HepG2 (cell line): ENCODE results near the gene OPRL1. TPM values are rescaled to one million over a fixed set of nuclear protein-coding genes. Genes with fewer than 3 reads are reported as not detected.
A peak's percentile ranks its signal among the peaks of the same experiment; 100 is the strongest.

Source experiments
- DR1 ChIP-seq: sonication (generic); formaldehyde crosslinking; IDR thresholded peaks from 2 replicates; pipeline ENCODE4 v1.8.0; 2021; ENCODE audit warnings: mild to moderate bottlenecking, missing genetic modification reagents, inconsistent platforms
- FOXA1 ChIP-seq, 2 experiments: fragments of 450-650 bp in 1 of 2; sonication (generic) in 1 of 2; formaldehyde crosslinking in 1 of 2; IDR thresholded peaks; 2 replicates each; pipeline versions ENCODE4 v1.4.0 to v1.6.1; 2016 to 2020; ENCODE audit warnings: missing genetic modification reagents in 1 of 2
- GLMP ChIP-seq: sonication (generic); formaldehyde crosslinking; IDR thresholded peaks from 2 replicates; pipeline ENCODE4 v1.9.0; 2021; ENCODE audit warnings: missing genetic modification reagents, mild to moderate bottlenecking, borderline replicate concordance
- HMG20A ChIP-seq: IDR thresholded peaks from 2 replicates; pipeline ENCODE4 v1.6.1; 2016; ENCODE audit warnings: borderline replicate concordance
- IRF2 ChIP-seq: IDR thresholded peaks from 2 replicates; pipeline ENCODE4 v1.6.1; 2018; ENCODE audit warnings: missing genetic modification reagents, missing compliant biosample characterization
- KMT2A ChIP-seq: sonication (generic); formaldehyde crosslinking; IDR thresholded peaks from 2 replicates; pipeline ENCODE4 v1.4.0; 2020; ENCODE audit warnings: missing genetic modification reagents
- MYPOP ChIP-seq: sonication (generic); formaldehyde crosslinking; IDR thresholded peaks from 2 replicates; pipeline ENCODE4 v1.8.1; 2023; ENCODE audit warnings: mild to moderate bottlenecking, moderate library complexity, missing genetic modification reagents
- NFATC3 ChIP-seq: sonication (generic); formaldehyde crosslinking; IDR thresholded peaks from 2 replicates; pipeline ENCODE4 v1.5.1; 2020; ENCODE audit warnings: mild to moderate bottlenecking, missing genetic modification reagents
- SNAPC2 ChIP-seq: sonication (generic); formaldehyde crosslinking; IDR thresholded peaks from 2 replicates; pipeline ENCODE4 v1.8.1; 2022; ENCODE audit warnings: mild to moderate bottlenecking, missing genetic modification reagents
- SNRNP70 ChIP-seq: fragments of 200-400 bp; formaldehyde crosslinking; IDR thresholded peaks from 2 replicates; pipeline ENCODE4 v1.6.1; 2017; ENCODE audit warnings: mild to moderate bottlenecking, low read depth, low read length, moderate library complexity
- SOX13 ChIP-seq, 3 experiments: fragments of 450-650 bp in 1 of 3; sonication (generic) in 1 of 3; formaldehyde crosslinking in 1 of 3; IDR thresholded peaks in 2 of 3; conservative IDR thresholded peaks in 1 of 3; 2 replicates each; pipeline versions ENCODE4 v1.5.0 to v1.6.1; 2016 to 2020; ENCODE audit warnings: antibody characterized with exemption in 1 of 3, mild to moderate bottlenecking in 1 of 3, missing compliant biosample characterization in 1 of 3, missing genetic modification reagents in 1 of 3, moderate library complexity in 1 of 3
- U2AF2 ChIP-seq: fragments of 200-400 bp; formaldehyde crosslinking; IDR thresholded peaks from 2 replicates; pipeline ENCODE4 v1.6.1; 2017; ENCODE audit warnings: low read depth, mild to moderate bottlenecking, low read length
- ZBTB3 ChIP-seq: sonication (generic); formaldehyde crosslinking; IDR thresholded peaks from 2 replicates; pipeline ENCODE4 v1.4.0; 2020; ENCODE audit warnings: low read depth, mild to moderate bottlenecking, moderate library complexity, missing genetic modification reagents, borderline replicate concordance
- ZFX ChIP-seq: sonication (generic); formaldehyde crosslinking; IDR thresholded peaks from 2 replicates; pipeline ENCODE4 v1.4.0; 2020; ENCODE audit warnings: mild to moderate bottlenecking, low read depth, missing genetic modification reagents, moderate library complexity
- ZGPAT ChIP-seq: IDR thresholded peaks from 2 replicates; pipeline ENCODE4 v1.6.1; 2016; ENCODE audit warnings: mild to moderate bottlenecking
- ZKSCAN8 ChIP-seq: IDR thresholded peaks from 2 replicates; pipeline ENCODE4 v1.6.1; 2016; ENCODE audit warnings: borderline replicate concordance, missing genetic modification reagents, missing compliant biosample characterization
- ZNF235 ChIP-seq: sonication (generic); formaldehyde crosslinking; IDR thresholded peaks from 2 replicates; pipeline ENCODE4 v1.8.1; 2023; ENCODE audit warnings: mild to moderate bottlenecking, missing genetic modification reagents, borderline replicate concordance
- ZNF260 ChIP-seq: sonication (generic); formaldehyde crosslinking; IDR thresholded peaks from 2 replicates; pipeline ENCODE4 v1.4.0; 2020; ENCODE audit warnings: missing genetic modification reagents, low read depth, mild to moderate bottlenecking, borderline replicate concordance
- ZNF362 ChIP-seq: sonication (generic); formaldehyde crosslinking; IDR thresholded peaks from 2 replicates; pipeline ENCODE4 v1.4.0; 2020; ENCODE audit warnings: missing genetic modification reagents, mild to moderate bottlenecking, borderline replicate concordance
- ZNF367 ChIP-seq: sonication (generic); formaldehyde crosslinking; IDR thresholded peaks from 2 replicates; pipeline ENCODE4 v1.4.0; 2020; ENCODE audit warnings: missing genetic modification reagents, borderline replicate concordance
- ZNF484 ChIP-seq: sonication (generic); formaldehyde crosslinking; IDR thresholded peaks from 2 replicates; pipeline ENCODE4 v1.5.1; 2020; ENCODE audit warnings: mild to moderate bottlenecking, low read depth, missing genetic modification reagents, borderline replicate concordance
- ZNF749 ChIP-seq: sonication (generic); formaldehyde crosslinking; IDR thresholded peaks from 2 replicates; pipeline ENCODE4 v1.8.0; 2022; ENCODE audit warnings: mild to moderate bottlenecking, missing genetic modification reagents, moderate library complexity, borderline replicate concordance
- ZNF841 ChIP-seq: sonication (generic); formaldehyde crosslinking; IDR thresholded peaks from 2 replicates; pipeline ENCODE4 v1.8.1; 2023; ENCODE audit warnings: missing genetic modification reagents, borderline replicate concordance
- polyA plus RNA-seq, 8 experiments: library from polyadenylated mRNA; depleted of rRNA in 3 of 8; stranded (reverse) in 7 of 8; unstranded in 1 of 8; fragments of >200 nt; fragmentation: Illumina TruSeq in 4 of 8; extraction: Trizol in 4 of 8; gene quantifications; 2 replicates each; pipeline versions ENCODE4 v1.2.1 to v1.2.3, GENCODE V29; 2011 to 2016; ENCODE audit warnings: low read depth in 4 of 8, missing spikeins in 1 of 8, mixed read lengths in 1 of 8; ENCODE audit not compliant: insufficient read depth in 1 of 8
- total RNA-seq, 5 experiments: library from RNA; depleted of rRNA; stranded (reverse); fragments of >200 nt; fragmentation: Illumina TruSeq; extraction: Trizol; gene quantifications; 2 replicates each; pipeline ENCODE4 v1.2.3, GENCODE V29; 2016; ENCODE audit warnings: low read depth in 1 of 5

Gene OPRL1
- total and polyA plus RNA-seq, 2 of the 13 experiments (the other 11 are each of a cell fraction or from before 2014, with no cell fraction given), result 0.35 to 0.71 TPM

GRCh38 chr20:64053841-64054661 lies 25.8 kb upstream of the OPRL1 start (continued):
- no peak; the same call in 1 of the 2 replicates for TF ChIP-seq MYPOP (CRISPR knock-in tag)
- TF ChIP-seq ZBTB3, result no peak
- peak; percentile 96 for TF ChIP-seq ZGPAT
- peak; percentile 81 for TF ChIP-seq IRF2
- no peak for TF ChIP-seq ZNF484 (CRISPR knock-in tag)
- TF ChIP-seq ZNF367 (CRISPR knock-in tag), result no peak
- peak; percentile 83; the same call in 1 of the 2 replicates for TF ChIP-seq ZKSCAN8 (CRISPR knock-in tag)
- 0 out of 2 replicates have a peak, but pooled peaks have one; percentile 8 for TF ChIP-seq HMG20A (CRISPR knock-in tag)
- TF ChIP-seq SNAPC2 (CRISPR knock-in tag), result peak; percentile 71; the same call in 1 of the 2 replicates
- TF ChIP-seq NFATC3 (CRISPR knock-in tag), result no peak
- TF ChIP-seq FOXA1 (IDR thresholded peaks at IDR 0.05), result no peak
- TF ChIP-seq FOXA1 (CRISPR knock-in tag; IDR thresholded peaks at IDR 0.05), result peak; percentile 23; the same call in 1 of the 2 replicates
- TF ChIP-seq U2AF2, result no peak
- no peak for TF ChIP-seq ZNF841
- 0 out of 2 replicates have a peak, but pooled peaks have one; percentile 53 for TF ChIP-seq ZNF260 (CRISPR knock-in tag)
- TF ChIP-seq ZFX, result peak; percentile 91
- no peak for TF ChIP-seq DR1
- TF ChIP-seq SOX13 (IDR thresholded peaks at IDR 0.05), result no peak; the same call in 1 of the 2 replicates
- peak in 1 of 2 experiments; percentile 50; a peak in 1 of 4 replicates for TF ChIP-seq SOX13 (CRISPR knock-in tag; conservative IDR thresholded peaks at IDR 0.05 in 1 of 2, IDR thresholded peaks at IDR 0.05 in 1 of 2)
- peak; percentile 62; the same call in 1 of the 2 replicates for TF ChIP-seq KMT2A
- no peak for TF ChIP-seq SNRNP70
- TF ChIP-seq ZNF362 (CRISPR knock-in tag), result 0 out of 2 replicates have a peak, but pooled peaks have one; percentile 31
- no peak for TF ChIP-seq GLMP
- no peak; the same call in 1 of the 2 replicates for TF ChIP-seq ZNF749 (CRISPR knock-in tag)
- no peak for TF ChIP-seq ZNF235
